Thyroid gland (tissue), 4 donors: ENCODE measurements around the gene FBP2. TPM values are rescaled to one million over a fixed set of nuclear protein-coding genes. Genes with fewer than 3 reads are reported as not detected.

Source experiments
- DNase-seq, 2 donors: peaks; one replicate each; pipeline ENCODE4 v3.0.0-alpha.2; 2019
- H3K27ac ChIP-seq, 3 donors: fragments of 200-600 bp; sonication (generic); 1 replicate in 2 of 3; 2 replicates in 1 of 3; pipeline ENCODE4 v1.5.1; 2016 to 2019; ENCODE audit warnings: mild to moderate bottlenecking in 1 of 3, moderate library complexity in 1 of 3
- H3K27me3 ChIP-seq: fragments of 200-600 bp; sonication (generic); one replicate; pipeline ENCODE4 v1.5.1; 2019
- H3K36me3 ChIP-seq, 2 donors: fragments of 200-600 bp; sonication (generic); one replicate each; pipeline ENCODE4 v1.5.1; 2016 to 2019
- H3K4me1 ChIP-seq, 2 donors: fragments of 200-600 bp; sonication (generic); one replicate each; pipeline ENCODE4 v1.5.1; 2017 to 2019
- H3K4me3 ChIP-seq, 3 donors: fragments of 200-600 bp; sonication (generic); replicated peaks in 1 of 3; 1 replicate in 2 of 3; 2 replicates in 1 of 3; pipeline ENCODE4 v1.5.1; 2016; ENCODE audit warnings: mild to moderate bottlenecking in 1 of 3
- H3K9me3 ChIP-seq: fragments of 200-600 bp; sonication (generic); one replicate; pipeline ENCODE4 v1.5.1; 2017
- POLR2A ChIP-seq, 2 donors: fragments of 450-650 bp; IDR thresholded peaks; one replicate each; pipeline ENCODE4 v1.6.1; 2017; ENCODE audit warnings: antibody characterized with exemption in 2 of 2, mild to moderate bottlenecking in 2 of 2, moderate library complexity in 1 of 2
- WGBS, 2 donors: methylation state at CpG; one replicate each; pipeline ENCODE4 v1.1.5; 2017; 5-methylcytosine and 5-hydroxymethylcytosine counted together
- intact Hi-C: fragments of 100-400 bp; cut with DNase I; formaldehyde crosslinking; loops from one replicate; pipeline ENCODE4 v1.15.1; 2023
- total RNA-seq, 4 donors: library from RNA; depleted of rRNA; stranded (reverse); fragments of >200 nt; gene quantifications; one replicate each; pipeline ENCODE4 v1.2.3, GENCODE V29; 2016
- TF ChIP-seq, protein P1 (sequence below), 6 experiments: fragments of 200-600 bp in 3 of 6; fragments of 450-650 bp in 3 of 6; sonication (generic) in 3 of 6; IDR thresholded peaks; one replicate each; pipeline ENCODE4 v1.5.1; 2016 to 2019; ENCODE audit warnings: antibody characterized with exemption in 6 of 6, mild to moderate bottlenecking in 2 of 6, inconsistent platforms in 1 of 6, moderate library complexity in 1 of 6

The FBP2 gene
- not detected for total RNA-seq

GRCh38 chr9:94593459-94594345 is at the start of gene FBP2:
Gene FBP2, minus strand, starts transcription at chr9:94593824. Its CDS starts 98 bp downstream, at chr9:94593726.
- no peaks in the 10 kb centered on the region for H3K9me3 ChIP-seq
- no peak within 1 kb of the TSS for H3K4me3 ChIP-seq
- DNase-seq: no peak
- H3K27ac ChIP-seq: no peak within 1 kb of the TSS
- no peaks in the 10 kb centered on the region for H3K4me1 ChIP-seq
- no peak for TF ChIP-seq POLR2A (IDR thresholded peaks at IDR 0.05)
- TF ChIP-seq, protein P1, sequence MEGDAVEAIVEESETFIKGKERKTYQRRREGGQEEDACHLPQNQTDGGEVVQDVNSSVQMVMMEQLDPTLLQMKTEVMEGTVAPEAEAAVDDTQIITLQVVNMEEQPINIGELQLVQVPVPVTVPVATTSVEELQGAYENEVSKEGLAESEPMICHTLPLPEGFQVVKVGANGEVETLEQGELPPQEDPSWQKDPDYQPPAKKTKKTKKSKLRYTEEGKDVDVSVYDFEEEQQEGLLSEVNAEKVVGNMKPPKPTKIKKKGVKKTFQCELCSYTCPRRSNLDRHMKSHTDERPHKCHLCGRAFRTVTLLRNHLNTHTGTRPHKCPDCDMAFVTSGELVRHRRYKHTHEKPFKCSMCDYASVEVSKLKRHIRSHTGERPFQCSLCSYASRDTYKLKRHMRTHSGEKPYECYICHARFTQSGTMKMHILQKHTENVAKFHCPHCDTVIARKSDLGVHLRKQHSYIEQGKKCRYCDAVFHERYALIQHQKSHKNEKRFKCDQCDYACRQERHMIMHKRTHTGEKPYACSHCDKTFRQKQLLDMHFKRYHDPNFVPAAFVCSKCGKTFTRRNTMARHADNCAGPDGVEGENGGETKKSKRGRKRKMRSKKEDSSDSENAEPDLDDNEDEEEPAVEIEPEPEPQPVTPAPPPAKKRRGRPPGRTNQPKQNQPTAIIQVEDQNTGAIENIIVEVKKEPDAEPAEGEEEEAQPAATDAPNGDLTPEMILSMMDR (IDR thresholded peaks at IDR 0.05): no peak
- H3K27me3 ChIP-seq: no peaks in the 10 kb centered on the region
- intact Hi-C loops: no loop called here
- WGBS, 2 donors: 72 to 79% methylated on average over 19 to 21 of the region's 21 CpGs
- no peaks in the 10 kb centered on the region for H3K36me3 ChIP-seq

GRCh38 chr9:94643176-94643575 is 49.6 kb upstream of the FBP2 start:
- Histone ChIP-seq H3K4me1 (peaks cover 4 to 12% of the 10 kb centered on the region in 2 donors), H3K27me3 (no peaks in the 10 kb centered on the region), H3K36me3 (no peaks in the 10 kb centered on the region), H3K4me3 (no peak overlapping the region), H3K27ac (no peak overlapping the region), H3K9me3 (no peaks in the 10 kb centered on the region)
- WGBS, 2 donors: 81 to 87% methylated on average over 8 of the region's 8 CpGs
- DNase-seq: no peak
- intact Hi-C loops: no loop called here
- no peak for TF ChIP-seq POLR2A (IDR thresholded peaks at IDR 0.05)
- TF ChIP-seq, protein P1 (IDR thresholded peaks at IDR 0.05): no peak

DNA sequence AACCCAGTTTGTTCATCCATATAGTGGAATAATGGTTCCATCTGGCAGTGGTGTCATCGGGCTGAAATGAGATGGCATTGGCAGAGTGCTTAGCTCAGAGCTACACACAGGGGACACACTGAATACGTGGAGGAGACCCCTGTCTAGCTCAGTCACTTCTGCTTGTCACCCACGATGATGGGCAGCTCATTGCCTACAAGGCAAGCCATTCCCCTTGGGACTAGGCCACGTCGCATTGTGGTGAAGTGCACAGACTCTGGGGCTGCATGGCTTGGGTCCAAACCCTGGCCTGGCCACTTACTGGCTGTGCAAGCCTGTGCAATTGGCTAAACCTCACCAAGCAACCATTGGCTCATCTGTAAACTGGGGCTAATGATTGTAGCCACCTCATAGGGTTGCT is 48.9 kb upstream of the FBP2 start:
- 82 to 92% methylated on average over 5 of the region's 5 CpGs for WGBS, 2 donors
- Histone ChIP-seq H3K27me3 (no peaks in the 10 kb centered on the region), H3K9me3 (no peaks in the 10 kb centered on the region), H3K27ac (no peak overlapping the region), H3K4me1 (peaks cover 4 to 12% of the 10 kb centered on the region in 2 donors), H3K4me3 (no peak overlapping the region), H3K36me3 (no peaks in the 10 kb centered on the region)
- TF ChIP-seq, protein P1 (IDR thresholded peaks at IDR 0.05): no peak
- TF ChIP-seq POLR2A (IDR thresholded peaks at IDR 0.05): no peak
- DNase-seq: no peak
- intact Hi-C loops: no loop called here

DNA sequence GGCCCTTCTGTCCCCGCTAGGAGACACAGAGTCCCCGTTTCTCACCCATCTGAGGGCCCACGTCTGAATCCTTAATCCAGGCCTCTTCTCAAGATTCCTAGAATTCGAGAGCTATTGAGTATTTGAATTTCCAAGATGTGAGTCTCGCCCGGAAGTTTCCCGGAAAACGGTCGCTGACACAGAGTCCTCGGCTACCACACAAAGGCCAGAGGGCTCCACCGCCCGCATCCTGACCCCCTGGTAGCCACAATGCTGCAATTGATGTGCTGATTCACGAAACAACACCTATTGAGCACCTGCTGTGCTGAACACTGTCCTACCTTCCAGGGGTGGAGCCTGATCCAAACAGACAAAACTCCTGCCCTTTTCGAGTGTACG is 46.4 kb upstream of the FBP2 start:
- Histone ChIP-seq H3K4me3 (peak overlapping the region; percentile 35 to 78 (median 60)), H3K27ac (no peak overlapping the region), H3K36me3 (no peaks in the 10 kb centered on the region), H3K4me1 (peaks cover 4 to 18% of the 10 kb centered on the region in 2 donors), H3K27me3 (no peaks in the 10 kb centered on the region), H3K9me3 (no peaks in the 10 kb centered on the region)
- intact Hi-C loops: no loop called here
- 62 to 63% methylated on average over 15 of the region's 15 CpGs for WGBS, 2 donors
- DNase-seq: no peak
- no peak for TF ChIP-seq POLR2A (IDR thresholded peaks at IDR 0.05)
- TF ChIP-seq, protein P1 (IDR thresholded peaks at IDR 0.05): no peak
